ENCODE data around the gene MTHFSD.

- TF ChIP-seq CTCF (IDR thresholded peaks at IDR 0.05) (no peak), POLR2A (IDR thresholded peaks at IDR 0.05) (no peak)
Observed at GRCh38 chr16:86590501-86591144, 35.6 kb upstream of the MTHFSD start.
